GM12878 (cell line): ENCODE data around the gene NT5C2. TPM values are rescaled to one million over a fixed set of nuclear protein-coding genes. Genes with fewer than 3 reads are reported as not detected.

Experiments used
- EED ChIP-seq: sonication (generic); IDR thresholded peaks from 2 replicates; pipeline ENCODE4 v1.6.1; 2016; ENCODE audit warnings: antibody characterized with exemption, low read depth
- EP300 ChIP-seq, 2 experiments: fragments of 150-350 bp in 1 of 2; IDR thresholded peaks; 2 replicates each; pipeline ENCODE4 v1.6.1; 2011 to 2012; ENCODE audit warnings: low read depth in 2 of 2, low read length in 2 of 2, borderline replicate concordance in 1 of 2, improper control_type of control experiment in 1 of 2, inconsistent platforms in 1 of 2; ENCODE audit not compliant: control insufficient read depth in 1 of 2
- MEF2B ChIP-seq: fragments of 450-650 bp; IDR thresholded peaks from 2 replicates; pipeline ENCODE4 v1.6.1; 2018; ENCODE audit warnings: mild to moderate bottlenecking, moderate library complexity; ENCODE audit not compliant: partially characterized antibody, poor library complexity, severe bottlenecking
- MTA2 ChIP-seq: fragments of 450-650 bp; IDR thresholded peaks from 2 replicates; pipeline ENCODE4 v1.6.1; 2016; ENCODE audit warnings: low read depth, mild to moderate bottlenecking, moderate library complexity
- MTA3 ChIP-seq: IDR thresholded peaks from 2 replicates; pipeline ENCODE4 v1.6.1; 2012; ENCODE audit warnings: low read length, inconsistent platforms, borderline replicate concordance
- NBN ChIP-seq: fragments of 450-650 bp; IDR thresholded peaks from 2 replicates; pipeline ENCODE4 v1.6.1; 2016
- NFIC ChIP-seq: IDR thresholded peaks from 2 replicates; pipeline ENCODE4 v1.6.1; 2012; ENCODE audit warnings: low read depth, mild to moderate bottlenecking, inconsistent platforms, low read length, moderate library complexity
- NFYB ChIP-seq: IDR thresholded peaks from 2 replicates; pipeline ENCODE4 v1.6.1; 2011; ENCODE audit warnings: low read depth, mild to moderate bottlenecking, low read length, improper control_type of control experiment, moderate library complexity; ENCODE audit not compliant: insufficient read depth
- PAX5 ChIP-seq: IDR thresholded peaks from 2 replicates; pipeline ENCODE4 v1.6.1; 2011; ENCODE audit warnings: low read depth, low read length, borderline replicate concordance
- PAX8 ChIP-seq: fragments of 450-650 bp; IDR thresholded peaks from 2 replicates; pipeline ENCODE4 v1.6.1; 2017; ENCODE audit warnings: mild to moderate bottlenecking, moderate library complexity
- POLR2AphosphoS2 ChIP-seq: IDR thresholded peaks from 2 replicates; pipeline ENCODE4 v1.6.1; 2011; ENCODE audit warnings: low read depth, mild to moderate bottlenecking, low read length, improper control_type of control experiment, moderate library complexity
- RUNX3 ChIP-seq: IDR thresholded peaks from 2 replicates; pipeline ENCODE4 v1.6.1; 2012; ENCODE audit warnings: low read length, inconsistent platforms
- SRF ChIP-seq, 2 experiments: IDR thresholded peaks; 2 replicates each; pipeline ENCODE4 v1.6.1; 2011; ENCODE audit warnings: low read depth in 2 of 2, low read length in 2 of 2, mild to moderate bottlenecking in 1 of 2, moderate library complexity in 1 of 2
- WRNIP1 ChIP-seq: IDR thresholded peaks from 2 replicates; pipeline ENCODE4 v1.6.1; 2011; ENCODE audit warnings: low read depth, low read length, improper control_type of control experiment, borderline replicate concordance
- ZNF274 ChIP-seq: IDR thresholded peaks from one replicate; pipeline ENCODE4 v1.8.0; 2011; ENCODE audit not compliant: insufficient read length, insufficient read depth
- polyA plus RNA-seq, 11 experiments: library from polyadenylated mRNA; depleted of rRNA in 4 of 11; unstranded in 6 of 11; stranded (reverse) in 5 of 11; fragments of >200 nt; fragmentation: Nextera tagmentation in 4 of 11; fragmentation: Illumina TruSeq in 1 of 11; extraction: Ambion mirVana in 4 of 11; extraction: Trizol in 1 of 11; gene quantifications; 1 replicate in 1 of 11; 2 replicates in 10 of 11; pipeline versions ENCODE4 v1.2.1 to v1.2.3, GENCODE V29; 2011 to 2016; ENCODE audit warnings: inconsistent platforms in 2 of 11, missing spikeins in 2 of 11, low read depth in 1 of 11
- total RNA-seq, 4 experiments: library from RNA; depleted of rRNA in 3 of 4; stranded (reverse); fragments of >200 nt in 3 of 4; fragmentation: Illumina TruSeq in 1 of 4; extraction: Trizol in 1 of 4; gene quantifications; 2 replicates each; pipeline versions ENCODE4 v1.2.1 to v1.2.3, GENCODE V29; 2013 to 2021
- TF ChIP-seq, protein P1 (sequence below): IDR thresholded peaks from 2 replicates; pipeline ENCODE4 v1.6.1; 2012; ENCODE audit warnings: low read length, inconsistent platforms
- TF ChIP-seq, protein P2 (sequence below): fragments of 450-650 bp; IDR thresholded peaks from 2 replicates; pipeline ENCODE4 v1.6.1; 2016; ENCODE audit warnings: mild to moderate bottlenecking
- TF ChIP-seq, protein P3 (sequence below): fragments of 450-650 bp; IDR thresholded peaks from 2 replicates; pipeline ENCODE4 v1.6.1; 2017; ENCODE audit warnings: mild to moderate bottlenecking, moderate library complexity
- TF ChIP-seq, protein P4 (sequence below): IDR thresholded peaks from 2 replicates; pipeline ENCODE4 v1.6.1; 2011; ENCODE audit warnings: mild to moderate bottlenecking, low read depth, low read length, moderate library complexity; ENCODE audit not compliant: insufficient replicate concordance
- TF ChIP-seq, protein P5 (sequence below): fragments of 450-650 bp; IDR thresholded peaks from 2 replicates; pipeline ENCODE4 v1.6.1; 2017; ENCODE audit warnings: low read depth, mild to moderate bottlenecking, moderate library complexity

Gene NT5C2
- total and polyA plus RNA-seq, 10 of the 15 experiments (the other 5 are each of a cell fraction or from before 2014, with no cell fraction given): 15.8 to 70.1 (median 56.0) TPM

DNA sequence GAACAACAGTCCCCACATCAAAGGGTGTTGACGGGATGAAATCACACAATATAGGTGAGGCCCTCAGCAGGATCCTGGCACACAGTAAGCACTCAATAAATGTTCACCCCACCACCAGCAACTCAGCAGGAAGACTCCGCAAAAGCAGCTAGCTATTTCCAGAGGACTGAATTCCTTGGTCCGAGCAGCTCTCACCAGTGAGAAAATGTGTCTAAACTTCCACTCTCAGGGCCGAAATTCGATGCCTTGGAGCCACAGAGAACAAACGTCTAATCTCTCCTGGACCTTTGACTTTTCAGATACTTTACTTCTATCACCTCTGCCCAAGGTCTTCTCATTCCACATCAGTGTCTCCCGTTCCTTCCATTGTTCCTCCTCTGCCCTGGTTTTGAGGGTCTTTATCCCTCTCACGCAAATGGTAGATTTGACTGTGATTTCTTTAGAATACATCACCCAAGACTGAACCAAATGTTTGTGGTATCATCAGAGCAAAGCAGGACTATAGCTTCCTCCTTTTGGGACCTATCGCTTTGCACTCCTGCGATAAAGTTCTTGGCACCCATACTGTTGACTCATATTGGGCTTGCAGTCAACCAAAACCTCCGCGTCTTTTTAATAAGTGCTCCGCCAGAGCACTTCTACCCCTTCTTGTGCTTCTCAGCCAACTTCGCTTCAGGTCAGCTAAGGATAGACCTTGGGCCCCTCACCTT lies 903 bp upstream of the NT5C2 start (continued):
- TF ChIP-seq MTA2 (no peak), WRNIP1 (no peak), MTA3 (peak; percentile 47; the same call in 1 of the 2 replicates), NFYB (0 out of 2 replicates have a peak, but pooled peaks have one; percentile 21), PAX5 (0 out of 2 replicates have a peak, but pooled peaks have one; percentile 36), NFIC (peak; percentile 39; the same call in 1 of the 2 replicates), RUNX3 (peak; percentile 83), EED (peak; percentile 72), PAX8 (no peak), NBN (no peak), MEF2B (no peak), ZNF274 (no peak), EP300 (IDR thresholded peaks at IDR 0.05; ENCODE audit: borderline replicate concordance in 1 of 2, control insufficient read depth in 1 of 2, low read depth in 2 of 2, low read length in 2 of 2) (peak in 1 of 2 experiments; percentile 19; a peak in 1 of 4 replicates), SRF (IDR thresholded peaks at IDR 0.05; ENCODE audit: low read depth in 2 of 2, low read length in 2 of 2) (0 out of 4 replicates have a peak, but pooled peaks of 1 of the 2 experiments have one; percentile 8), POLR2AphosphoS2 (no peak)
- TF ChIP-seq, protein P1, sequence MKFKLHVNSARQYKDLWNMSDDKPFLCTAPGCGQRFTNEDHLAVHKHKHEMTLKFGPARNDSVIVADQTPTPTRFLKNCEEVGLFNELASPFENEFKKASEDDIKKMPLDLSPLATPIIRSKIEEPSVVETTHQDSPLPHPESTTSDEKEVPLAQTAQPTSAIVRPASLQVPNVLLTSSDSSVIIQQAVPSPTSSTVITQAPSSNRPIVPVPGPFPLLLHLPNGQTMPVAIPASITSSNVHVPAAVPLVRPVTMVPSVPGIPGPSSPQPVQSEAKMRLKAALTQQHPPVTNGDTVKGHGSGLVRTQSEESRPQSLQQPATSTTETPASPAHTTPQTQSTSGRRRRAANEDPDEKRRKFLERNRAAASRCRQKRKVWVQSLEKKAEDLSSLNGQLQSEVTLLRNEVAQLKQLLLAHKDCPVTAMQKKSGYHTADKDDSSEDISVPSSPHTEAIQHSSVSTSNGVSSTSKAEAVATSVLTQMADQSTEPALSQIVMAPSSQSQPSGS: peak; percentile 59
- TF ChIP-seq, protein P2, sequence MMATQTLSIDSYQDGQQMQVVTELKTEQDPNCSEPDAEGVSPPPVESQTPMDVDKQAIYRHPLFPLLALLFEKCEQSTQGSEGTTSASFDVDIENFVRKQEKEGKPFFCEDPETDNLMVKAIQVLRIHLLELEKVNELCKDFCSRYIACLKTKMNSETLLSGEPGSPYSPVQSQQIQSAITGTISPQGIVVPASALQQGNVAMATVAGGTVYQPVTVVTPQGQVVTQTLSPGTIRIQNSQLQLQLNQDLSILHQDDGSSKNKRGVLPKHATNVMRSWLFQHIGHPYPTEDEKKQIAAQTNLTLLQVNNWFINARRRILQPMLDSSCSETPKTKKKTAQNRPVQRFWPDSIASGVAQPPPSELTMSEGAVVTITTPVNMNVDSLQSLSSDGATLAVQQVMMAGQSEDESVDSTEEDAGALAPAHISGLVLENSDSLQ: no peak
- TF ChIP-seq, protein P3, sequence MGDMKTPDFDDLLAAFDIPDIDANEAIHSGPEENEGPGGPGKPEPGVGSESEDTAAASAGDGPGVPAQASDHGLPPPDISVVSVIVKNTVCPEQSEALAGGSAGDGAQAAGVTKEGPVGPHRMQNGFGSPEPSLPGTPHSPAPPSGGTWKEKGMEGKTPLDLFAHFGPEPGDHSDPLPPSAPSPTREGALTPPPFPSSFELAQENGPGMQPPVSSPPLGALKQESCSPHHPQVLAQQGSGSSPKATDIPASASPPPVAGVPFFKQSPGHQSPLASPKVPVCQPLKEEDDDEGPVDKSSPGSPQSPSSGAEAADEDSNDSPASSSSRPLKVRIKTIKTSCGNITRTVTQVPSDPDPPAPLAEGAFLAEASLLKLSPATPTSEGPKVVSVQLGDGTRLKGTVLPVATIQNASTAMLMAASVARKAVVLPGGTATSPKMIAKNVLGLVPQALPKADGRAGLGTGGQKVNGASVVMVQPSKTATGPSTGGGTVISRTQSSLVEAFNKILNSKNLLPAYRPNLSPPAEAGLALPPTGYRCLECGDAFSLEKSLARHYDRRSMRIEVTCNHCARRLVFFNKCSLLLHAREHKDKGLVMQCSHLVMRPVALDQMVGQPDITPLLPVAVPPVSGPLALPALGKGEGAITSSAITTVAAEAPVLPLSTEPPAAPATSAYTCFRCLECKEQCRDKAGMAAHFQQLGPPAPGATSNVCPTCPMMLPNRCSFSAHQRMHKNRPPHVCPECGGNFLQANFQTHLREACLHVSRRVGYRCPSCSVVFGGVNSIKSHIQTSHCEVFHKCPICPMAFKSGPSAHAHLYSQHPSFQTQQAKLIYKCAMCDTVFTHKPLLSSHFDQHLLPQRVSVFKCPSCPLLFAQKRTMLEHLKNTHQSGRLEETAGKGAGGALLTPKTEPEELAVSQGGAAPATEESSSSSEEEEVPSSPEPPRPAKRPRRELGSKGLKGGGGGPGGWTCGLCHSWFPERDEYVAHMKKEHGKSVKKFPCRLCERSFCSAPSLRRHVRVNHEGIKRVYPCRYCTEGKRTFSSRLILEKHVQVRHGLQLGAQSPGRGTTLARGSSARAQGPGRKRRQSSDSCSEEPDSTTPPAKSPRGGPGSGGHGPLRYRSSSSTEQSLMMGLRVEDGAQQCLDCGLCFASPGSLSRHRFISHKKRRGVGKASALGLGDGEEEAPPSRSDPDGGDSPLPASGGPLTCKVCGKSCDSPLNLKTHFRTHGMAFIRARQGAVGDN: no peak
- TF ChIP-seq, protein P4, sequence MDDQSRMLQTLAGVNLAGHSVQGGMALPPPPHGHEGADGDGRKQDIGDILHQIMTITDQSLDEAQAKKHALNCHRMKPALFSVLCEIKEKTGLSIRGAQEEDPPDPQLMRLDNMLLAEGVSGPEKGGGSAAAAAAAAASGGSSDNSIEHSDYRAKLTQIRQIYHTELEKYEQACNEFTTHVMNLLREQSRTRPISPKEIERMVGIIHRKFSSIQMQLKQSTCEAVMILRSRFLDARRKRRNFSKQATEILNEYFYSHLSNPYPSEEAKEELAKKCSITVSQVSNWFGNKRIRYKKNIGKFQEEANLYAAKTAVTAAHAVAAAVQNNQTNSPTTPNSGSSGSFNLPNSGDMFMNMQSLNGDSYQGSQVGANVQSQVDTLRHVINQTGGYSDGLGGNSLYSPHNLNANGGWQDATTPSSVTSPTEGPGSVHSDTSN: no peak
- TF ChIP-seq, protein P5, sequence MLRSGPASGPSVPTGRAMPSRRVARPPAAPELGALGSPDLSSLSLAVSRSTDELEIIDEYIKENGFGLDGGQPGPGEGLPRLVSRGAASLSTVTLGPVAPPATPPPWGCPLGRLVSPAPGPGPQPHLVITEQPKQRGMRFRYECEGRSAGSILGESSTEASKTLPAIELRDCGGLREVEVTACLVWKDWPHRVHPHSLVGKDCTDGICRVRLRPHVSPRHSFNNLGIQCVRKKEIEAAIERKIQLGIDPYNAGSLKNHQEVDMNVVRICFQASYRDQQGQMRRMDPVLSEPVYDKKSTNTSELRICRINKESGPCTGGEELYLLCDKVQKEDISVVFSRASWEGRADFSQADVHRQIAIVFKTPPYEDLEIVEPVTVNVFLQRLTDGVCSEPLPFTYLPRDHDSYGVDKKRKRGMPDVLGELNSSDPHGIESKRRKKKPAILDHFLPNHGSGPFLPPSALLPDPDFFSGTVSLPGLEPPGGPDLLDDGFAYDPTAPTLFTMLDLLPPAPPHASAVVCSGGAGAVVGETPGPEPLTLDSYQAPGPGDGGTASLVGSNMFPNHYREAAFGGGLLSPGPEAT: no peak
